Hippocampal formation (tissue), 2 donors: ENCODE results near the gene TAS2R30.

Experiments
- DNase-seq, 2 donors: peaks; one replicate each; lab custom pipeline; 2025; lab: John Stamatoyannopoulos, UW

Gene TAS2R30, protein sequence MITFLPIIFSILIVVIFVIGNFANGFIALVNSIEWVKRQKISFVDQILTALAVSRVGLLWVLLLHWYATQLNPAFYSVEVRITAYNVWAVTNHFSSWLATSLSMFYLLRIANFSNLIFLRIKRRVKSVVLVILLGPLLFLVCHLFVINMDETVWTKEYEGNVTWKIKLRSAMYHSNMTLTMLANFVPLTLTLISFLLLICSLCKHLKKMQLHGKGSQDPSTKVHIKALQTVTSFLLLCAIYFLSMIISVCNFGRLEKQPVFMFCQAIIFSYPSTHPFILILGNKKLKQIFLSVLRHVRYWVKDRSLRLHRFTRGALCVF

DNA sequence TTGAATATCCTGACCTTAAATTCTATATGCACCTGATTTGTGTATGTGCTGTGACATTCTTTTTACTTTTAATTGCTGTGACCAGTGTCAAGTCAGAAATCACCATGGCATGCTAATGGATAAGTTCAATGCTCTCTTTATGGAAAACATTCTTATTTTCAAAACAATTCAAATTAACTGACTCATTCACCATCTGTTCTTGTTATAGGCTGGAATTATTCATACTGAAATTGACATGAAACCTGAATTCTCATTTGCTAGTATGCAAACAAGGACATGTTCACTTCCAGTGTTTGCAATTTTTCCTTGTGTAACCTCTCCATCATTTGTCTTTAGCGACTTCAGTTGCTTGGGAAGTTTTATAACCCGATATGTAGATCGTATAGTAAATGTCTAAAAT lies at the start of gene TAS2R30:
TSS of gene TAS2R30 (minus strand) at position 340 of the 400 bp plus-strand sequence. CDS start 400 bp downstream, outside the sequence.
- DNase-seq, result no peak

DNA sequence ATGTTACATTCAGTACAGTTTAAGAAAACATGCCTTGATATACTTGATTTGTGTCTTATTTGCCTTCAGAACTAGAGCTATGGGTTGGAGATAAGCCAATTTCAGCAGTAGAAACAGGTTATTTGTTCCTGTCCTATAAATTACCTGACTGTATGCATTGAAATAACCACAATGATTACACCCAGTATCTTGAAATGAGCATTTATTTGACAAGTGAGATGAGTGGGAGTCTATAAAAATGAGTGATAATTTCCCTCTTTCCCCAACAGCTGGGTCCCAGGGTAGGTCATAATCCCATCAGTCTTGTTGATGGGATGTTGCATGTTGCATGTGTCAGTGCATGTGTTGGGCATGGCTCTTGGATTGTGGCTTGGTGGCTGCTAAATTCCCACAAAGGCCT lies 48.6 kb upstream of the TAS2R30 start:
- DNase-seq, result no peak

DNA sequence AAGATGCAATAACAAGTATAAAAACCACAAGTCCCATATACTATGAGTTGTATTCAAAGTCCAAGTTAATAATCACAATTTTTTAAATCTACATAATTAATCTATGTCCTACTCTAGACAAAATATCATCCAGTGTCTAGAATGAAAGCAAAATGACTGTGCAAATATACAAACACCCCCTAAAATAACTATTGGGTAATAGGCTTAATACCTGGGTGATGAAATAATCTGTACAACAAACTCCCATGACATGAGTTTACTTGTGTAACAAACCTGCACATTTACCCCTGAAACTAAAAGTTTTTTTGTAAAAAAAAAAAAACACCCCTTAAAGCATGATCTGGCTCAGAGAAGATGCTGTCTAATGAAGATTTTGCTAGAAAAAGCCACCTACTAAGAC lies 48.1 kb upstream of the TAS2R30 start:
- no peak for DNase-seq

DNA sequence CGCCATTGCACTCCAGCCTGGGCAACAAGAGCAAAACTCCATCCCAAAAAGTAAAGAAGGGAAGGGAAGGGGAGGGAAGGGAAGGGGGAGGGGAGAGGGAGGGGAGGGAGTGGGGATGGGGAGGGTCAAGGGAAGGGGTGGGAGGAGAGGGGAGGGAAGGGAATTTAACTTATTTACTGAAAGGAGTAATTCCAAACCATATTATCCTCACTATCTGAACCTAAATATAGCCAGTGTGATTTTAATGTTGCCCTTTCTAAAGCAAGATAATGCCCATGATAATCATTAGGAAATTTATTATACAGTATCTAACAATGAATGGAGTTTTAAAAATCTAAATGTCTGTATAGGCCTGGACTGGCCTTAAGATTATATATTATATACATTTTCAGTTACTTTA lies 43.8 kb upstream of the TAS2R30 start:
- DNase-seq, result no peak

- no peak for DNase-seq
Observed at GRCh38 chr12:11174022-11174421, 39.6 kb upstream of the TAS2R30 start.

GRCh38 chr12:11171969-11172675 lies 37.7 kb upstream of the TAS2R30 start:
- peak in 1 of 2 donors; percentile 15 for DNase-seq

GRCh38 chr12:11171145-11171968 lies 36.9 kb upstream of the TAS2R30 start, which contains the start of gene SMIM10L1:
TSS of gene SMIM10L1 (plus strand) at chr12:11171194. CDS start at chr12:11171357, 163 bp downstream.
- DNase-seq, result peak; percentile 80 to 86

DNA sequence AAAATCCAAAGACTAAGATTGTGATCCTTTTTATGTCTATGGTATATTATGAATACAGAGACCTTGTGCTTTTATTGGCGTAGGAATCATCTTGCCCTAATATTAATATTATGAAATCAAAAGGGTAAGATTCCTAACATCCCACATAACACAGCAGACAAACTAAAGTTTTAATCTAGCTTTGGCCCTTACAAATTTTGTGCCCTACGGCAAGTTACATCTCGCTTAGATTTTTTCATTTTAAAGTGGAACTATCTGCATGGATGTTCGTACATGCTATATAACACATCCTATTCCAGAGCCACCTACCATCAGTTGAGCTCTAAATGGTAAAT lies 36.3 kb upstream of the TAS2R30 start:
- no peak for DNase-seq

DNA sequence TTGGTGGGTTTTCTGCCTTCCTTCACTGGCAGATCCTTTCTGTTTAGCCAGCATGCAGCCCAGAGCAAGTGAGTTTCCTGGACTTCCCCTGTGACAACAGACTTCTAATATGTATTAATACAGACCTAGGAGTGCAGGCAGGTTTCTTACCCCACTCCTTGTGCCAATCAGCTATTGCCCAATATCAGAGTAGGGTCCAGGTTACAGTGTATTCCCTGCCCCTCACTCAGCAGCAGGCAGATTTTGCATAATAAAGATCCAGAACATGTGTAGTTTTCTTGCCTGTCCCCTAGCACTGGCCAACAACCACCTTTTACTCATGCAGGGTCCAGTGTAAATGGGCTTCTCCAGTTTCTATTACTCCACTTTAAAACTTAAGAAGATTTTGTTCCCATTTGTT lies 31.9 kb upstream of the TAS2R30 start:
- no peak for DNase-seq

DNA sequence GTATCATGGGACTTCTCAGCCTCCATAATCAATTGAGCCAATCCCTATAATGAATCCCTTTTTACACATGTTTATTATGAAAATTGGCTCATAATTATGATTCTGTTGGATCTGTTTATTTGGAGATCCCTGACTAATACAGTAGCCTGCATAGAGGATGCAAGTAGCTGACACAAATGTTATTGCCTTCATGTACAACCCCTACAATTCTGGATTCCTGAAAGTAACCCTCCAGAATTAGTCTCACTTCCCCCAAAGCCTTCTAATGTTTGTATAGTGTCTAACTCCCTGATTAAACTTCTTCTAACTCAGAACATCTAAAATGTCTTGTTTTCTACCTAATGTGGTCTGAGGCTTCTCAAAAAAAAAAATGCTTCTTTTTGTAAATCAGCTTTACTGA lies 29.9 kb upstream of the TAS2R30 start:
- no peak for DNase-seq

DNA sequence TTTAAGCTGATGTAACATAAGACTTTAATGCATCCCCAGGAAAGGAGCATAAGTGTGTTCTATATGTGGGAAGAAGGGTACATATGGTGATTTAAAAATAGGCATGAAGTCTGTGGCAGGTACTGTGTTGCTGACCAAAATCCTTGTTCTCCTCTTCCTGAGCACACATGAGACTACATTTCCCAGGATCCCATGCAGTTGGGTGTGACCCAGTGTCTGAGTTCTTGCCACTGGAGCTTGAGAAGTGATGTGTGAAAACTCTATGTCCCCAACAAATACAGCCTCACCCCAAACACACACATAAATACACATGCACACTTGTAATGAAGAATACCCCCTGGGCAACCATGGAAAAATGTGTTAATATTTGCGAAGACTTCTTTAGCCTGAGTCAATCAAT lies 28.1 kb upstream of the TAS2R30 start:
- DNase-seq, result no peak

- no peak for DNase-seq
Observed at GRCh38 chr12:11158885-11159444, 24.5 kb upstream of the TAS2R30 start.

GRCh38 chr12:11154400-11154925 lies 20.0 kb upstream of the TAS2R30 start:
- DNase-seq, result no peak

DNA sequence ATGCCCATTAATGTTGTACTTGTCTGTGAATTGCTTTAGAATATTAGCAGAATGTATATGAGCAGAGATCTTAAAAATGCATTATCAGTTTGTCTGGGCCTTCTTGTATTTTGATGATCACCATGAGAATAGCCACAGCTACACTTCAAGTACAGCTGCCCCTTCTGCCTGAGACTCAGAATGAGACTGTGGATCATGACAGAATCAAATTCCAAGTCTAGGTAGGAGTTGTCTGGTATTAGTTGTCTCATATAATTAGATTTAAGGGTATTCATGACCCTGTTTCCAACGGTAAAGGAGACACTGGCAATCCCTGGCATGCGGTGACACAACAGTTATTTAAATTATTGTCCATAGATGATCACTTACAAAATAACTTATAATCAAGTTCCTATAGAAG lies 18.3 kb upstream of the TAS2R30 start:
- DNase-seq, result no peak

GRCh38 chr12:11150832-11151231 lies 16.4 kb upstream of the TAS2R30 start:
- DNase-seq, result no peak

GRCh38 chr12:11147420-11147819 lies 13.0 kb upstream of the TAS2R30 start:
- no peak for DNase-seq

DNA sequence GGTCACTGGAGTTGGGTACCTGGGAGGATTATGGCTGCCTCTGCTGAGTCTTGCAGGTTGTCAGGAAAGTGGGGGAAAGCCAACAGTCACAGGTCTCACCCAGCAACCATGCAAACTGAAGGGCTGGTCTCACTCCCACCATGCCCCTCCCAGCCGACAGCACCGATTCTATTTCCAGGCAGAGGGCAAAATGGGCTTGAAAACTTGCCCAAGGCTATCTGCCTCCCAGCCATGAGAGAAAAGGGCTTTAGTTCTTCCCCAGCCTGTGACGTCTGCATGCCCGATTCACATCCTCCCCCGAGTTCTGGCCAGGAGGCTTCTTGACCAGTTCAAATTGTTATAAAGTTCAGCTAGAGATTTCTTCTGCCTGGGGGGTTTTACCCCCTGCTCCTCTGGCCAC lies 9.9 kb upstream of the TAS2R30 start:
- no peak for DNase-seq

DNA sequence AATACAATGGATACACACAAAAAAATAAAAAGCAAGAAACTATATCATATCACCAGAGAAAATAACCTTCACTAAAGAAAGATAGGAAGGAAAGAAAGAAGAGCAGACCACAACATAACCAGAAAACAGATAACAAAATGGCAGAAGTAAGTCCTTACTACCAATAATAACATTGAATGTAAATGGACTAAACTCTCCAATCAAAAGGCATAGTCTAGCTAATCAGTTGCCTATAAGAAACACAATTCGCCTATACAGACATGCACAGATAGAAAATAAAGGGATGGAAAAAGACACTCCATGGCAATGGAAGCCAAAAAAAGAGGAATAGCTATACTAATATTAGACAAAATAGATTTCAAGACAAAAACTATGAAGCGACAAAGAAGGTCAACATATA lies 8.9 kb upstream of the TAS2R30 start:
- no peak for DNase-seq

DNA sequence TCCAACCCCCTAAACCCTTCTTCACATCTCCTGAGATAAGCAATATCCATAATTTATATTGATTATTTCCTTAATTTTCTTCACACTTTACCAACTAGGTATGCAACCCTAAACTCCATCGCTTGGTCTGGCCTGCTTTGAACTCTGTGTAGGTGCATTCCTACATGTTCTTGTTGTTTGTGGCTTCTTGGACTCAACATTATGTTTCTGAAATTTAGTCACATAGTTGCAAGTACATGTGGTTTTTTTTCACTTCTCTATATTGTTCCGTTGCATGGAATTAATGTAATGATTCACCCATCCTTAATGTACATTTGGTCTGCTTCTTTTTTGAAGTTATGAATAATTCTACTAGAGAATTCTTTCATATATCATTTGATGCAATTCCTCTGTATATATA lies 1.6 kb upstream of the TAS2R30 start:
- DNase-seq, result no peak

- no peak for DNase-seq
Observed at GRCh38 chr12:11133816-11134215, 628 bp downstream of the TAS2R30 start.

DNA sequence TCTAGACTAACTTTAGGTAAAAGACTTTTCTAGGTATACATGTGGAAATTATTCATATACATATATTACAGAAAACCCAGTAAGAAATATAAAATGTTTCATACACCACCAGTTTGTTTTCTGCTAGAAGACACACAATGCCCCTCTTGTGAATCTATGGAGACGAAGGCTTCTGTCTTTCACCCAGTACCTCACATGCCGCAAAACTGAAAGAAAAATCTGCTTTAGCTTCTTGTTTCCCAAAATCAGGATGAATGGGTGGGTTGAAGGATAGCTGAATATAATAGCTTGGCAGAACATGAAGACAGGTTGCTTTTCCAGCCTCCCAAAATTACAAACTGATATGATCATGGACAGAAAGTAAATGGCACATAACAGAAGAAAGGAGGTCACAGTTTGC lies 1.3 kb downstream of the TAS2R30 start:
- DNase-seq, result no peak

- DNase-seq, result no peak
Observed at GRCh38 chr12:11130999-11131398, 3.4 kb downstream of the TAS2R30 start.
